GM23338 (cell line): ENCODE measurements around the gene TTBK2. TPM values are rescaled to one million over a fixed set of nuclear protein-coding genes. Genes with fewer than 3 reads are reported as not detected.

Experiments
- ATAC-seq: fragments of 200-7000 bp; cut with Tn5 transposase; 3 replicates; pipeline ENCODE4 v1.9.1; 2020
- DNase-seq: peaks from one replicate; pipeline ENCODE4 v3.0.0-alpha.2; 2015; ENCODE audit warnings: low spot score
- H2AFZ ChIP-seq: fragments of 200-600 bp; sonication (generic); 2 replicates; pipeline ENCODE4 v1.8.0; 2016; ENCODE audit warnings: antibody characterized with exemption, mild to moderate bottlenecking, moderate library complexity
- H3F3A ChIP-seq: fragments of 200-600 bp; sonication (generic); replicated peaks from 2 replicates; pipeline ENCODE4 v1.8.0; 2017; ENCODE audit warnings: antibody characterized with exemption, mixed run types, low read depth
- H3K27ac ChIP-seq: fragments of 200-600 bp; sonication (generic); 2 replicates; pipeline ENCODE4 v1.6.1; 2016; ENCODE audit warnings: low read depth
- H3K27me3 ChIP-seq: fragments of 200-600 bp; sonication (generic); 2 replicates; pipeline ENCODE4 v1.8.0; 2016; ENCODE audit warnings: mild to moderate bottlenecking, mixed run types, moderate library complexity; ENCODE audit not compliant: insufficient read depth
- H3K36me3 ChIP-seq: fragments of 200-600 bp; sonication (generic); 2 replicates; pipeline ENCODE4 v1.8.0; 2016; ENCODE audit warnings: mild to moderate bottlenecking; ENCODE audit not compliant: insufficient read depth
- H3K4me1 ChIP-seq: fragments of 200-600 bp; sonication (generic); 2 replicates; pipeline ENCODE4 v1.8.0; 2016; ENCODE audit warnings: mild to moderate bottlenecking, moderate library complexity; ENCODE audit not compliant: insufficient read depth
- H3K4me2 ChIP-seq: fragments of 200-600 bp; sonication (generic); 2 replicates; pipeline ENCODE4 v1.7.1; 2017; ENCODE audit warnings: mixed run types
- H3K4me3 ChIP-seq: fragments of 200-600 bp; sonication (generic); 2 replicates; pipeline ENCODE4 v1.6.1; 2016; ENCODE audit warnings: mixed run types
- H3K79me2 ChIP-seq: fragments of 200-600 bp; sonication (generic); replicated peaks from 2 replicates; pipeline ENCODE4 v1.8.0; 2017; ENCODE audit warnings: mild to moderate bottlenecking; ENCODE audit not compliant: insufficient read depth
- H3K9me2 ChIP-seq: fragments of 200-600 bp; sonication (generic); 2 replicates; pipeline ENCODE4 v1.8.0; 2017; ENCODE audit not compliant: insufficient read depth
- H4K20me1 ChIP-seq: fragments of 200-600 bp; sonication (generic); replicated peaks from 2 replicates; pipeline ENCODE4 v1.8.0; 2017; ENCODE audit warnings: mild to moderate bottlenecking; ENCODE audit not compliant: insufficient read depth
- H3K27ac Mint-ChIP-seq: 2 replicates; pipeline ENCODE4 v1.8.0; 2020; ENCODE audit warnings: inconsistent platforms, mild to moderate bottlenecking, moderate library complexity, mixed read lengths
- H3K27me3 Mint-ChIP-seq: 3 replicates; pipeline ENCODE4 v1.8.0; 2022; ENCODE audit warnings: low read depth, mild to moderate bottlenecking, moderate library complexity, mixed read lengths, inconsistent platforms; ENCODE audit not compliant: insufficient read depth, poor library complexity
- H3K36me3 Mint-ChIP-seq: 3 replicates; pipeline ENCODE4 v1.8.0; 2021; ENCODE audit warnings: low read depth, mild to moderate bottlenecking, inconsistent platforms, moderate library complexity, mixed read lengths
- H3K4me1 Mint-ChIP-seq: 3 replicates; pipeline ENCODE4 v1.8.0; 2020; ENCODE audit warnings: mild to moderate bottlenecking, inconsistent platforms, mixed read lengths
- H3K4me3 Mint-ChIP-seq: 3 replicates; pipeline ENCODE4 v1.8.0; 2021; ENCODE audit warnings: moderate library complexity, mild to moderate bottlenecking, inconsistent platforms, mixed read lengths
- H3K9me3 Mint-ChIP-seq: 3 replicates; pipeline ENCODE4 v1.8.0; 2020; ENCODE audit warnings: moderate library complexity, mild to moderate bottlenecking, inconsistent platforms, mixed read lengths
- CREB1 ChIP-seq: fragments of 250-450 bp; sonication (Bioruptor Pico); IDR thresholded peaks from 2 replicates; pipeline ENCODE4 v1.5.0; 2020; ENCODE audit warnings: low read depth, mild to moderate bottlenecking, moderate library complexity
- CTCF ChIP-seq, 2 experiments: fragments of 200-600 bp in 1 of 2; sonication (generic) in 1 of 2; conservative IDR thresholded peaks; 2 replicates each; pipeline versions ENCODE4 v1.5.1 to v1.6.1; 2016 to 2017; ENCODE audit warnings: antibody characterized with exemption in 2 of 2, low read depth in 2 of 2, mild to moderate bottlenecking in 2 of 2, moderate library complexity in 1 of 2
- NANOG ChIP-seq: IDR thresholded peaks from 2 replicates; pipeline ENCODE4 v1.6.1; 2016; ENCODE audit warnings: antibody characterized with exemption, borderline replicate concordance
- REST ChIP-seq: IDR thresholded peaks from one replicate; pipeline ENCODE4 v1.6.1; 2018; ENCODE audit warnings: antibody characterized with exemption; ENCODE audit not compliant: unreplicated experiment
- STAT1 ChIP-seq: IDR thresholded peaks from one replicate; pipeline ENCODE4 v1.6.1; 2016; ENCODE audit warnings: antibody characterized with exemption; ENCODE audit not compliant: unreplicated experiment
- ZNF114 ChIP-seq: fragments of 250-450 bp; sonication (Bioruptor Pico); IDR thresholded peaks from 2 replicates; pipeline ENCODE4 v1.5.0; 2020; ENCODE audit warnings: mild to moderate bottlenecking, moderate library complexity
- ZNF331 ChIP-seq: fragments of 250-450 bp; sonication (Bioruptor Pico); IDR thresholded peaks from 2 replicates; pipeline ENCODE4 v1.5.0; 2020; ENCODE audit warnings: low read depth, mild to moderate bottlenecking, moderate library complexity
- ZNF462 ChIP-seq: fragments of 250-450 bp; sonication (Bioruptor Pico); IDR thresholded peaks from 2 replicates; pipeline ENCODE4 v1.5.0; 2020; ENCODE audit warnings: mild to moderate bottlenecking, moderate library complexity
- polyA plus RNA-seq: library from polyadenylated mRNA; unstranded; fragments of >200 nt; fragmentation: Nextera tagmentation; extraction: Ambion mirVana; gene quantifications from 2 replicates; pipeline ENCODE4 v1.2.1, GENCODE V29; 2016
- total RNA-seq: library from RNA; depleted of rRNA; stranded (reverse); fragments of >200 nt; shearing (Covaris generic); gene quantifications from 2 replicates; pipeline ENCODE4 v1.2.3, GENCODE V29; 2014

The TTBK2 gene
- total and polyA plus RNA-seq, 2 experiments from 2014 or later, result 5.8 to 15.9 TPM

GRCh38 chr15:42932833-42933515, 12.4 kb upstream of the TTBK2 start (continued):
- no peak for TF ChIP-seq CREB1 (CRISPR knock-in tag)
- no peak for TF ChIP-seq CTCF (conservative IDR thresholded peaks at IDR 0.05; ENCODE audit: low read depth in 2 of 2)
- TF ChIP-seq STAT1, result no peak
- no peak for TF ChIP-seq REST
- no peak for TF ChIP-seq ZNF114 (CRISPR knock-in tag)
- no peak for TF ChIP-seq ZNF331 (CRISPR knock-in tag)
- TF ChIP-seq NANOG, result no peak

DNA sequence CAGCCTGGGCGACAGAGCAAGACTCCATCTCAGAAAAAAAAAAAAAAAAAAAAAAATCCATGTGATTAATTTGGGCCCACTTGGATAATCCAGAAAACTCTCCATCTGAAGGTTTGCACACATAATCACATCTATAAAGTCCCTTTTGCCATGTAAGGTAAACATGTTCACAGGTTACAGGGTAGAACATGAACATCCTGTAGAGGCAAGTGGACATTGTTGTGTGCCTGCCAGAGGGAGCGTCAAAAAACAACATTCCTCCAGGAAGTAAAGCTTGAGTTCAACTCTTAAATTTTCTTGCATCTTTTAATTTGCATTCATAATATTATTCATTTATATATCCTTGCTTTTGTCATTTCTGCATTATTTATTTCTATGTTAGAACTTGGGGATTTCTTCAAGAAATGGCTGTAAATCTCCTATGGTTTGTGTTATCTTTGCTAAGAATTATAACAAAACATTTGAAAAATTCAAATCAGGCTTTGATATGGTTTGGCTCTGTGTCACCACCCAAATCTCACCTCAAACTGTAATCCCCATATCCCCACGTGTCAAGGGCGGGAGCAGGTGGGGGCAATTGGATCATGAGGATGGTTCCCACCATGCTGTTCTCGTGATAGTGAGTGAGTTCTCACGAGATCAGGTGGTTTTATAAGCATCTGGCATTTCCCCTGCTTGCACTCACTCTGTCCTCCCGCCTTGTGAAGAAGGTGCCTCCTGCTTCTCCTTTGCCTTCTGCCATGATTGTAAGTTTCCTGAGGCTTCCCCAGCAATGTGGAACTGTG, 11.3 kb upstream of the TTBK2 start:
- Histone ChIP-seq H3F3A (no peaks in the 10 kb centered on the region), H3K27me3 (no peaks in the 10 kb centered on the region), H3K79me2 (no peaks in the 10 kb centered on the region), H3K27ac (no peak overlapping the region), H3K9me2 (no peaks in the 10 kb centered on the region), H3K4me2 (no peak overlapping the region), H2AFZ (no peak overlapping the region), H3K4me3 (no peak overlapping the region), H3K4me1 (no peaks in the 10 kb centered on the region), H4K20me1 (no peaks in the 10 kb centered on the region), H3K36me3 (no peaks in the 10 kb centered on the region)
- Mint-ChIP-seq H3K36me3 (no peaks in the 10 kb centered on the region), H3K27ac (no peak overlapping the region), H3K4me3 (no peak overlapping the region), H3K4me1 (no peaks in the 10 kb centered on the region), H3K27me3 (peaks cover 1% of the 10 kb centered on the region), H3K9me3 (no peaks in the 10 kb centered on the region)
- DNase-seq, result no peak
- no peak for ATAC-seq
- no peak for TF ChIP-seq REST
- no peak for TF ChIP-seq ZNF462
